ENCODE measurements around the gene C8G.

Gene C8G

DNA sequence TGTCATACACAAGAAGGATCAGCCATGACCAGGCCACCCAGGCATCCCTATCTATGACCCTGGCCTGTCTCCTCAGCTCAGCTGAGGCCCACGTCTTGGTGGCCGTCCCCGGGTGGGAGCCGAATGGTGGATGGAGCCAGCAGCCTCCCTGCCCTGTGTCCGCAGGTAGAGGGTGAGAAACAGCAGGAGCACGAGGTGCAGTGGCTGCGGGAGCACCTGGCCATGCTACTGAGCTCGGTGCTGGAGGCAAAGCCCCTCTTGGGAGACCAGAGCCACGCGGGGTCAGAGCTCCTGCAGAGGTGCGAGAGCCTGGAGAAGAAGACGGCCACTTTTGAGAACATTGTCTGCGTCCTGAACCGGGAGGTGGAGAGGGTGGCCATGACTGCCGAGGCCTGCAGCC lies 25.0 kb upstream of the C8G start:
- in situ Hi-C loops (cut with HindIII; ENCODE audit: low sequenced_read_pairs) = no loop called here

DNA sequence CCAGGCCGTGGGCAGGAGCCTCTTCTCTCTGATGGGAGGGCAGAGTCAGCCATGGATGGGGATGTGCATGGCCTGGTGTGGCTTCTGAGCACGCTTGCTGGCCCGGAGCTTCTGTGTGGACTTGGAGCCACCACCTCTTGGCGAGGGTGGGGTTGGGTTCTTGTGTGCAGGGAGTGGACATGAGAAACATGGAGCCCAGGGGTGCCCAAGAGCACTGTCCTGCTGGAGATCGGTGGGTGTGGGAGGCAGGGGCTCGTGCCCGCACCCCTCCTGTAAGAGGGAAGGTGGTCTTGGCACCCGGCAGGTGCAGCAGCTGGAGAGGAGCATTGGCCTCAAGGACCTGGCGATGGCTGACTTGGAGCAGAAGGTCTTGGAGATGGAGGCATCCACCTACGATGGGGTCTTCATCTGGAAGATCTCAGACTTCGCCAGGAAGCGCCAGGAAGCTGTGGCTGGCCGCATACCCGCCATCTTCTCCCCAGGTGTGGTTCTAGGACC lies 24.3 kb upstream of the C8G start:
- in situ Hi-C loops (cut with HindIII; ENCODE audit: low sequenced_read_pairs) = no loop called here

DNA sequence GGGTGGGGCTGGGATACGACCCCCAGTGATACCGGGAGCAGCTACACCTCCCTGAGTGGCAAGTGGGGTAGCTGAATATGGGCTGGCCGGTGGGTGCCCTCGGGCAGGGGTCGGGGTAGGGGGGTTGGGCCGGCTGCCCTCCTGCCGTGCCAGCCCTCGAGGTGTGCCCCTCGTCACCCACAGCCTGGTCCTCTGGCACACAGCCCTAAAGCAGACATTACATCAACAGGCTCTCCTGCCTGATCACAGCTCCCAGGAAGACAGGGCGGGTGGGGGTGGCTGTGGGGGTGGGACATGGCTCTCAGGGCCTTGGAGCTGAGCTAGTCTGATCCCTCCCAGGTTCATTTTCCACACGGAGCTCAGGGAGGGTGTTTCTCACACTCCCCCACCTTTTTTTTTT lies 23.7 kb upstream of the C8G start:
- in situ Hi-C loops (cut with HindIII; ENCODE audit: low sequenced_read_pairs) = no loop called here

DNA sequence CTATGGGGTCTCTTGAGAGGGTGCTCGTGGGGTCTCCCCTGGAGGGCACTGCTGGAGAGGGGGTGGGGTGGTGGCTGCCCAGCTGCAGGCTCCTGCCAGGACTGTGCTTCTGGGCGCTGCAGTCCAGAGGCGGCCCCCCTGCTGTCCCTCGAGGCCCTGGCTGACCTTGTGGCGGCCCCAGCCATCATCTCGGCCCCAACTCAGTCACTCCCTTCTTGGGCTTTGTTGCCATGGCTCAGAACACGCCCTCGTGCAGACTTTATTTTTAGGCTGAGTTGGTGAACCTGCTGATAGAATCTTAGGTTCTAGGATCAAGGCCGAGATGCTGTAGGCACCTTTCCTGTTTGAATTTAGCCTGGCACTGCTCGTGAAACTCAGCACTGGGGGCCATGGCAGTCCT lies 23.3 kb upstream of the C8G start:
- in situ Hi-C loops (cut with HindIII; ENCODE audit: low sequenced_read_pairs) = no loop called here

DNA sequence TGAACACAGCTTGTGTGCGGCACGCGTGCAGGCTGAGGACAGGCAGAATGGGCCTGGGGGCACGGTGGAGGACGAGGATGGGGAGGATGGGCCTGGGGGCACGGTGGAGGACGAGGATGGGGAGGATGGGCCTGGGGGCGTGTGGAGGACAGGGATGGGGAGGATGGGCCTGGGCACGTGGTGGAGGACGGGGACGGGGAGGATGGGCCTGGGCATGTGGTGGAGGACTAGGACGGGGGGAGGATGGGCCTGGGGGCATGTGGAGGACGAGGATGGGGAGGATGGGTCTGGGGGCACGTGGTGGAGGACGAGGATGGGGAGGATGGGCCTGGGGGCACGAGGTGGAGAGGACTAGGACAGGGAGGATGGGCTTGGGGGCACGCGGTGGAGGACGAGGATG lies 22.5 kb upstream of the C8G start:
- in situ Hi-C loops (cut with HindIII; ENCODE audit: low sequenced_read_pairs) = no loop called here

DNA sequence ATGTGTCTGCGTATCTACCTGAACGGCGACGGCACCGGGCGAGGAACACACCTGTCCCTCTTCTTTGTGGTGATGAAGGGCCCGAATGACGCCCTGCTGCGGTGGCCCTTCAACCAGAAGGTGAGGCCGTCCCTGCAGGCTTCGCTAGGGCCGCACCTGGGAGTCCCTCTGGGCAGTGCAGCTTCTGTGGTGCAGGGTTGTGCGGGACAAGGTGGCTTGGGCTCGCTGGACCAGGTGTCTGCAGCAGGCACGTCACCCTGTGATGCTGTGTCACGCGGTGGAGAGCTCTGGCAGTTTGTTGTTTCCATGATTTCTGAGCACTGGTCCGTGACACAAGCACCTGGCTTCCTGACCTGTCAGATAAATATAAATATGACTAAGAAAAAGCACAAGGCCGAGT lies 21.2 kb upstream of the C8G start:
- in situ Hi-C loops (cut with HindIII; ENCODE audit: low sequenced_read_pairs) = no loop called here

DNA sequence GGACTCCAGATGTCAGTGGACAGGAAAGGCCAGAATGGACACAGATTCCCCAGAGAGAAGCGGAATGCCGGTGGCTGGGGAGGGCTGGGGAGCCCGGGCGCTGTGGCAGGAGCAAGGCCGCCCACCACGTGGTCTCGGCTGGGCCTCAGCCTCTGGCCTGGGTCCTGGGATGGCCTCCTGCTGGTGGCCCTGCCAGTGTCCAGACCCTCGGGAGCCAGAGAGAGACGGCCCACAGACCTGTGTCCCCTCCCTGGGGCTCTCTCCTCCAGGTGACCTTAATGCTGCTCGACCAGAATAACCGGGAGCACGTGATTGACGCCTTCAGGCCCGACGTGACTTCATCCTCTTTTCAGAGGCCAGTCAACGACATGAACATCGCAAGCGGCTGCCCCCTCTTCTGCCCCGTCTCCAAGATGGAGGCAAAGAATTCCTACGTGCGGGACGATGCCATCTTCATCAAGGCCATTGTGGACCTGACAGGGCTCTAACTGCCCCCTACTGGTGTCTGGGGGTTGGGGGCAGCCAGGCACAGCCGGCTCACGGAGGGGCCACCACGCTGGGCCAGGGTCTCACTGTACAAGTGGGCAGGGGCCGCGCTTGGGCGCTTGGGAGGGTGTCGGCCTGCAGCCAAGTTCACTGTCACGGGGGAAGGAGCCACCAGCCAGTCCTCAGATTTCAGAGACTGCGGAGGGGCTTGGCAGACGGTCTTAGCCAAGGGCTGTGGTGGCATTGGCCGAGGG lies 19.5 kb upstream of the C8G start:
- in situ Hi-C loops (cut with HindIII; ENCODE audit: low sequenced_read_pairs) = no loop called here

DNA sequence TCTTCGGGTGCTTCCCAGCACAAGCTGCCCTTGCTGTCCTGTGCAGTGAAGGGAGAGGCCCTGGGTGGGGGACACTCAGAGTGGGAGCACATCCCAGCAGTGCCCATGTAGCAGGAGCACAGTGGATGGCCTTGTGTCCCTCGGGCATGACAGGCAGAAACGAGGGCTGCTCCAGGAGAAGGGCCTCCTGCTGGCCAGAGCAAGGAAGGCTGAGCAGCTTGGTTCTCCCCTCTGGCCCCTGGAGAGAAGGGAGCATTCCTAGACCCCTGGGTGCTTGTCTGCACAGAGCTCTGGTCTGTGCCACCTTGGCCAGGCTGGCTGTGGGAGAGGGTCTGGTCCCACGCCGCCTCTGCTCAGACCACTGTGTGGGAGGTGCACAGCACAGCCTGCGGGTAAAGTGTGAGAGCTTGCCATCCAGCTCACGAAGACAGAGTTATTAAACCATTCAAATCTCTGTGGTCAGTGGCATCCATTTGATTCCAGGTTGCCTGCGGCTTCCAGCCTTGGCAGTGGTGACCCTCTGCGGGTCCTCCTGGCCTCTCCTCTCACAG lies 18.8 kb upstream of the C8G start:
- in situ Hi-C loops (cut with HindIII; ENCODE audit: low sequenced_read_pairs) = no loop called here

DNA sequence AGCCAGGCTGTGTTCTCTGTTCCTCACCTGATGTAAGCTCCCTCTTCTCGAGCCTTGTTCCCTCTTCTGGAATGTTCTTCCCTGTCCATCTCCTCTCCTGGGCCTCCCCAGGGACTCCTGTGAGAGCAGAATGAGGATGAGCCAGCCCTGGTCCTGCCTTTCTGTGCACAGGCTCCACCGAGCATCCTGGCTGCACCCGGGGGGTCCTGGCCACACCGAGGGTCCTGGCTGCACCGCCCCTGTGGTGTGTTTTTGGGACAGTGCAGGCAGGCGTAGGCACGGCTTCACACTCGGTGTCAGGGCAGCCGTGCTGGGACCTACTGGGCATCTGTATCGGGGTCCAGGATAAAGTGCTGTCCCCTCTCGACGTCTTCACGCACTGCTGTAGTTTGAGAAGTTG lies 18.3 kb upstream of the C8G start:
- in situ Hi-C loops (cut with HindIII; ENCODE audit: low sequenced_read_pairs) = no loop called here

DNA sequence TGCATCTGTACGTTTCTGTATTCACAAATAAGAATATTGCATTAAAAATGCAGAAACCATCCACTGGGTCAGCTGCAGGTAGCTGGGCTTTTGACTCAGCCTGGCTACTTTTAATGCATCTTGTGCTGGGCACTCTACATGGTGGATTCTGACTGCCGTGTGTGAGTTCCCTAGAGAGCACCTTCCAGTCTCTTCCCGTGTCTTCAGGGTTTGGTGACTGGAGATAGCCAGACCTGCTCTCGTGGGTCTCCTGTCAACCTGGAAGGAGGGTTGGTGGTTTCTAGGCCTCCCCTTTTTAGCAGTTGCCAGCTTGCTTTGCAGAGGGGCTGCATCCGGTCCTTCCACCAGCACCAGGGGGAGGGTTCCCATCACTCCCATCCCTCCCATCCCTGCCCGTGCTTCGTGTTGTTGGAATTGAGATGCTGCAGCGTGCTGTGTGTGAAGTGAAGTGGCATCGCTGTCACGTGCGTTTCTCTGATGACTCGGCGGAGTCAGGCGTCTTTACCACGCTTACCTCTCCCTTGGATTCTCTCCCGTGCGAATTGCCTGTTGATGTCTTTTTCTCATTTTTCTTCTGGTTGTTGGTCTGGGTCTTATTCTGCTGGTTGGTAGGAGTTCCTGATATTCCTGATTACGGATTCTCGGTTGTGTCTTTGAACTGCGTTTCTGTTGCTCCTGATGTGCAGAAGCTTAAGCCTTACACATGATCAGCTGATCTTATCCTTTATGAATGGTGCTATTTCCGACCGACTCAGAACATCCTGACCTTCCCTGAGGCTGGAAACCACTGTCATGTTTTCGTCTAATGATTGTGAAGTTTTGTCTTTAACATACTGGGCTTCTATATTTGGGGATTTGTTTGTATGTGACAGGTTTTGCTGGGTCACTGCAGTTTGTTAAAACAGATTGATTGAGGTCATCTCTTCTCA lies 17.4 kb upstream of the C8G start:
- in situ Hi-C loops (cut with HindIII; ENCODE audit: low sequenced_read_pairs) = no loop called here

DNA sequence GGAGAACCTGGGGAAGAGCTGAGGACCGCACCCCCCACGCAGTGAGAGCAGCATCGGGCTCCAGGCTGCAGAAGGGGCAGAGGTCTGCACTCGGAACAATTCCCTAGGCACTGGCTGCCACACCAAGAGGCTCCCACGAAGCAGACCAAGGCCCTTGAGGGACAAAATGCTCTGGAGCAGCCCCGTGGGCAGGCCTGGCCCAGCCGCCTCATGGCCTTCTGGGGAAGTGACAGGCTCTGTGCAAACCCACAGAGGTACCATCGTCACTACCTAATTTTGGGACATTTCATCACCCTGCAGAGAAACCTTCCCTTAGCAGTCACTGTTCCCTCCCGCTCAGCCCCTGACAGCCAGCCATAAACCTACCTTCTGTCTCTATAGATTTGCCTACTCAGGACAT lies 16.5 kb upstream of the C8G start:
- in situ Hi-C loops (cut with HindIII; ENCODE audit: low sequenced_read_pairs) = no loop called here

DNA sequence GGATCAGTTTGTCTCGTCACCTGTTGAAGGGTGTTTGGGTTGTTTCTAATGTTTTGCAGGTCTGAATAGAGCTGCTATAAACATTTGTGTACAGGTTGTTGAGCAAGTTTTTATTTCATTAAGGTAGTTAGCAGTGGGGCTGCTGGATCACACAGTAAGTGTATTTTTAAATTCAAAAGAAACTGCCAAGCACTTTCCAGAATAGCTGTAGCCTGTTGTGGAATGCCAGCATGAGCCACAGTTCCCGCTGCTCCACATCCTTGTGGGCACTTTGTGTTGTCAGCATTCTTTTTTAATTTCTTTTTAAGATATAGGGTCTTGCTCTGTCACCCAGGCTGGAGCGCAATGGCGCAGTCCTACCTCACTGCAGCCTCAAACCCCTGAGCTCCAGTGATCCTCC lies 15.0 kb upstream of the C8G start:
- in situ Hi-C loops (cut with HindIII; ENCODE audit: low sequenced_read_pairs) = loop anchor here (10.0 kb wide), 2 partner anchors 45 to 115 kb away; partner anchors contain the start of gene TRAF2

DNA sequence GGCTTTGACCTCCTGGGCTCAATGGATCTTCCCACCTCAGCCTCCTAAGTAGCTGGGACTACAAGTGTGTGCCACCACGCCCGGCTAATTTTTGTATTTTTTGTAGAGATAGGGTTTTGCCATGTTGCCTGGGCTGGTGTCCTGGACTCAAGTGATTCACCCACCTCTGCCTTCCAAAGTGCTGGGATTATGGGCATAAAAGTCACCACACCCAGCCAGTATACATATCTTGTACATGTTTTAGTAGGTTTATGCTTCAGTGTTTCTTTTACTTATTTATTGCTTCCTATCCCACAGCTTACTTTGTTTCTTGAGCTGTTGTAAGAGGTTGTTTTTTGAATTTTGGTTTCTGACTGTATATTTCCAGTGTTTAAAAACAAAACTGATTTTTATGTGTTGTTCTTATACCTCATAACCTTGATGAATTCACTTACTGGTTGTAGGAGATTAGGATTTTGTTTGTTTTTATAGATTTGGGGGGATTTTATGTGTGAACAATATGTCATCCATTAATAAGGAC lies 13.4 kb upstream of the C8G start:
- in situ Hi-C loops (cut with HindIII; ENCODE audit: low sequenced_read_pairs) = loop anchor here (10.0 kb wide), 2 partner anchors 47 to 117 kb away; partner anchors contain the start of gene TRAF2

DNA sequence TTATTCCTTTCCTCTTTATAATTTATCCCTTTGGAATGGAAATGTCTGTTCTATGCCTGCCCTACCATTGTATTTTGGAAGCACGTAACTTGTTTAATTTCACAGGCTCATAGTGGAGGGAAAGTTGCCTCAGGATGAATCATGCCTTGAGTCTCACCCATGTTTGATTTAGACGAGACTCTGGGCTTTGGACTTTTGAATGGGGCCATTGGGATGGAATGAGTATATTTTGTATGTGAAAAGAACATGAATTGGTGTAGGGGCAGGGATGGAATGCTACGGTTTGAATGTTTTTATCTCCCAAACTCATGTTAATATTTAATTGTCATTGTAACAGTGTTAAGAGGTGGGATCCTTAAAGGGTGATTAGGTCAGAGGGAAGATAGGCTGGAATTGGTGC lies 10.8 kb upstream of the C8G start:
- in situ Hi-C loops (cut with HindIII; ENCODE audit: low sequenced_read_pairs) = loop anchor here (10.0 kb wide), 2 partner anchors 49 to 119 kb away; partner anchors contain the start of gene TRAF2

DNA sequence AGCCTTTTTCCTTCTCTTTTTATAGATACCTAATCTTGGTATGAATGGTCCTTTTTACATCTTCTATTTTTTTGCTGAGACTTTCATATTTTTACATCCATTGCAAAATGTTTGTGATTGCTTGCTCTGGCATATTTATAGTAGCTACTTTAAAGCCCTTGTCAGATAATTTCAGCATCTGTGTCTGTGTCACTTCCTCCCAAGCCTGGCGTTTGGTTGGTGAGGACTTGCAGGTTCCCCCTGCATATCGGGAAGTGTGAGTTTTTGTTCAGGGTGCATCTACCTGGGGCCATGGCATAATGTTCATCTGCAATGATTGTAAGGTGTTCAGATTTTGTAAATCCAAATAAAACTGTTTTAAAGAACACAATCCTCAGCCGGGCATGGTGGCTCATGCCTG lies 9.4 kb upstream of the C8G start:
- in situ Hi-C loops (cut with HindIII; ENCODE audit: low sequenced_read_pairs) = loop anchor here (10.0 kb wide), 2 partner anchors 51 to 121 kb away; partner anchors contain the start of gene TRAF2

DNA sequence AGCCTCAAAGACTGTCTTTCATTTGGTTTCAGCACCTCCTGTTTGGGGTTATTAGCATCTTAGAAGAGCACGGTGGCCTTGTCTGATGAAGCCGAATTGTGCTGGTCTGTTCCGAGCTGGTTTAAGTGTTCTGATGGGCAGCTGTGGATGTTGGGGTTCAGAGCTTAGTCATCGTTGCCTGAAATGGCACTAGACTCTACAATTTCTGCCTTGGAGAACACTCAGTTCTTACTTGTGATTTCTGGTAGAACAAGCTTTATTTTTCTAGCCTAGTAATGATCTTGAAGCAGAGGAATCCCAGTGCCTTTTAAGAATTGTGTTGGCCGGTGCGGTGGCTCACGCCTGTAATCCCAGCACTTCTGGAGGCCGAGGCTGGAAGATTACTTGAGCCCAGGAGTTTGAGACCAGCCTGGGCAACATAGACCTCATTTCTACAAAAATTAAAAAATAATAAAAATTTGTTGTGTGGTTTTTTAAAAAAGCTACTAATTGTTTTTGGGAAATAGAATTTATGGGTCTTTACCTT lies 8.3 kb upstream of the C8G start:
- in situ Hi-C loops (cut with HindIII; ENCODE audit: low sequenced_read_pairs) = loop anchor here (10.0 kb wide), 2 partner anchors 52 to 122 kb away; partner anchors contain the start of gene TRAF2

DNA sequence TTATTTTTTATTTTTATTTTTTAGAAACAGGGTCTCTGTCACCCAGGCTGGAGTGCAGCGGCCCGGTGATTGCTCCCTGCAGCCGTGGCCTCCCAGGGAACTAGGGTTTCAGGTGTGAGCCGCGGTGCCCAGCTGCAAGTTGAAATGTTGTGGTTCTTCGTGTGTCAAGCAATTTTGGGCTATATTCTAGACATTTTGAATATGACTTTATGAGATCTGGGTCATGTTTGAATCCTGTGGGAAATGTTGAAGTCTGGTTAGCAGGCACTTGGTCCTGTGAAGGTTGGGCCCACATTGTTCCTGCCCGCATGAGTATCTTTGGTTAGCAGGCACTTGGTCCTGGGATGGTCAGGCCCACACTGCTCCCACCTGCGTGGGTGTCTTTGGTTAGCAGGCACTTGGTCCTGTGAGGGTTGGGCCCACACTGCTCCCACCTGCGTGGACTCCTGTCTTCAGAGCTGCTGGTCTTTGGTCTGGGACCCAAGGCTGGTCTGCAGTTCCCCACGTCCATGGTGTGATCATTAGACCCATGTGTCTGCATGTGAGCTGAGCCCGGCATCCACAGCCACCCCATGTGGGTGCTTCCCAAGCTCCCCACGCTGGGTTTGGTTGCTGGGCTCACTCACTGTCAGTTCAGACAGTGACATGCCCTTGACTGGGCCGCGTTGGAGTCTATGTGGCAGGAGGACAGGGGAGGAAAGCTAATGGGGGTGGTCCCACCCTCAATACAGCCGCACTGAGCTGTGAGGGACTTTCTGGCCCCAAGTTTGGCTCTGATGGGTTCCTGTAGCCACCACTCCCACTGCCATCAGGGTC lies 7.6 kb upstream of the C8G start:
- in situ Hi-C loops (cut with HindIII; ENCODE audit: low sequenced_read_pairs) = loop anchor here (10.0 kb wide), 2 partner anchors 53 to 123 kb away; partner anchors contain the start of gene TRAF2

DNA sequence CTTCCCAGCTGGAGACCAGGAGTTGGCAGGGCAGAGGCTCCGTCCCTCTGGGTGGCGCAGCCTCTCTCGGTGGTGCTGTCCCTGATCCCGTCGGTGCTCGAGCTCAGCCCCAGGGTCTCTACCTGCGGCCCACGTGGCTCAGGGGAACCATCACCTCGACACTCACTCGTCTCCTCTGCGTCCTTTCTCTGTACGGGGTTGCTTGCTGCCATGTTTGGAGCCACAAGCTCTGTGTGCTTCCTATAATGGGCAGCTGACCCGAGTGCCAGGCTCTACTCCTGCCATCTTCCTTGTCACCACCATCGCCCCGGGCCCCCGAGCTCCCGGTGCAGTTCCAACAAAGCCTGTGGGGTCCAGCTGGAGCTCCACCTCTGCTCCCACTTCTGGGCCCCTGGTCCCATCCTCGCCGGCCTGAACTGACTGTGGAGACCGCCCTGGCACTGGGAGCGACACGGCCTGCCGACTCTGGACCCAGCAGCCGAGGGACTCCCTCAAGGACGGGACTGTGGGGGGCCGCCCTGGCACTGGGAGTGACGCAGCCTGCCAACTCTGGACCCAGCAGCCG lies 5.5 kb upstream of the C8G start:
- in situ Hi-C loops (cut with HindIII; ENCODE audit: low sequenced_read_pairs) = loop anchor here (10.0 kb wide), 2 partner anchors 55 to 125 kb away; partner anchors contain the start of gene TRAF2

DNA sequence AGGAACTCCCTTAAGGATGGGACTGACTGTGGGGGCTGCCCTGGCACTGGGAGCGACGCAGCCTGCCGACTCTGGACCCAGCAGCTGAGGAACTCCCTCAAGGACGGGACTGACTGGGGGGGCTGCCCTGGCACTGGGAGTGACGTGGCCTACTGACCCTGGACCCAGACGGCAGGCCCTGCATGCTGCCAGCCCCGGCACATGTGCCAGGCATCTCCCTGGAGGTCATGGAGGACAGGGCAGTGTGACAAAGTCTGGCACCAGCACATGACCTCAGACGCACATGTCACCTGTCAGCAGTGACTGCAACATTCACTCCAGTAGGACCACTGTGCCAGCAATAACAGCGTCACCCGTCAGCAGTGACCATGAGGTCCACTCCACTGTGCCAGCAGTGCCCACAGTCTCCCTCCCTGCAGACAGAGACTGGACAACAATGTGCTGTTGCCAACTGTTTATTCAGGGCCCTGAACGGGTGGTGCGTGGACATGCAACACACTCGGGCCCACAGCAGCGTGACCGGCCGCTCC lies 5.0 kb upstream of the C8G start:
- in situ Hi-C loops (cut with HindIII; ENCODE audit: low sequenced_read_pairs) = loop anchor here (10.0 kb wide), 2 partner anchors 55 to 125 kb away; partner anchors contain the start of gene TRAF2
